ENCODE data around the gene P2RX1. TPM values are rescaled to one million over a fixed set of nuclear protein-coding genes. Genes with fewer than 3 reads are reported as not detected.

P2RX1 gene
- total RNA-seq, 1 donor from 2014 or later: 0.16 TPM

DNA sequence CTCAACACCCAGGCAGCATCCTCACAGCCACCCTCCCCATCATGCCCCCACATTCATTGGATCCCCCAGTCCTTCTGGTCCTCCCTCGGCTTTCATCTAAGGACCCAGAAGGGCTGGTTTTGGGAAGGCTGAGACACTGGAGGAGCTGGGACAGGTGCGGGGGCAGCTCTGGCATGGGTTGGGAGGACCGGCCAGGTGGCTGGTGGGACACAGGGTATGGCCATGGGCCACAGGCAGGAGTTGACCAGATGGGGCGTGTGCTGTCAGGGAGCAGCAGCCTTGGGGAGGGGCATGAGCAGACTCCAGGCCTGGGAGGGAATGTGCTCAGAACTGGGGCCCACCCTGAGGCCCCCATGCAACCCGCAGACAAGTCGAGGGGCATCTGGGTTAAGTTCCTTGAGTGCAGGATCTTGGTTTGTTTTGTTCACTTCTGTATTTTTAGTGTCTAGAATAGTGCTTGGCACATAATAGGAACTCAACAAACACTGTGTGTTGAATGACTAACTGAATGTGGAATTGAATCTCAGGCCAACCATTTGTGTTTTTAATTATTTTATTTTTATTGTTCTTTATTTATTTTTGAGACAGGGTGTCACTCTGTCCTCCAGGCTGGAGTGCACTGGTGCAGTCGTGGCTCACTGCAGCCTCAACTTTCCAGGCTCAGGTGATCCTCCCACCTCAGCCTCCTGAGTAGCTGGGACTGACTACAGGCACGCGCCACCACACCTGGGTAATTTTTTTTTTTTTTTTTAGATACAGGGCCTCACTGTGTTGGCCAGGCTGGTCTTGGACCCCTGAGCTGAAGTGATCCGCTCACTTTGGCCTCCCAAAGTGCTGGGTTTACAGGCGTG is 5.6 kb downstream of the P2RX1 start:
- Mint-ChIP-seq H3K4me3 (no peak overlapping the region), H3K27ac (no peak overlapping the region), H3K9me3 (no peaks in the 10 kb centered on the region), H3K4me1 (peaks cover 5% of the 10 kb centered on the region), H3K27me3 (ENCODE audit: low read depth) (no peaks in the 10 kb centered on the region), H3K36me3 (no peaks in the 10 kb centered on the region)
- DNase-seq (ENCODE audit: low spot score in 2 of 2, unreplicated experiment in 2 of 2): no peak
- TF ChIP-seq, protein P1, sequence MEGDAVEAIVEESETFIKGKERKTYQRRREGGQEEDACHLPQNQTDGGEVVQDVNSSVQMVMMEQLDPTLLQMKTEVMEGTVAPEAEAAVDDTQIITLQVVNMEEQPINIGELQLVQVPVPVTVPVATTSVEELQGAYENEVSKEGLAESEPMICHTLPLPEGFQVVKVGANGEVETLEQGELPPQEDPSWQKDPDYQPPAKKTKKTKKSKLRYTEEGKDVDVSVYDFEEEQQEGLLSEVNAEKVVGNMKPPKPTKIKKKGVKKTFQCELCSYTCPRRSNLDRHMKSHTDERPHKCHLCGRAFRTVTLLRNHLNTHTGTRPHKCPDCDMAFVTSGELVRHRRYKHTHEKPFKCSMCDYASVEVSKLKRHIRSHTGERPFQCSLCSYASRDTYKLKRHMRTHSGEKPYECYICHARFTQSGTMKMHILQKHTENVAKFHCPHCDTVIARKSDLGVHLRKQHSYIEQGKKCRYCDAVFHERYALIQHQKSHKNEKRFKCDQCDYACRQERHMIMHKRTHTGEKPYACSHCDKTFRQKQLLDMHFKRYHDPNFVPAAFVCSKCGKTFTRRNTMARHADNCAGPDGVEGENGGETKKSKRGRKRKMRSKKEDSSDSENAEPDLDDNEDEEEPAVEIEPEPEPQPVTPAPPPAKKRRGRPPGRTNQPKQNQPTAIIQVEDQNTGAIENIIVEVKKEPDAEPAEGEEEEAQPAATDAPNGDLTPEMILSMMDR (IDR thresholded peaks at IDR 0.05; ENCODE audit: unreplicated experiment): no peak

DNA sequence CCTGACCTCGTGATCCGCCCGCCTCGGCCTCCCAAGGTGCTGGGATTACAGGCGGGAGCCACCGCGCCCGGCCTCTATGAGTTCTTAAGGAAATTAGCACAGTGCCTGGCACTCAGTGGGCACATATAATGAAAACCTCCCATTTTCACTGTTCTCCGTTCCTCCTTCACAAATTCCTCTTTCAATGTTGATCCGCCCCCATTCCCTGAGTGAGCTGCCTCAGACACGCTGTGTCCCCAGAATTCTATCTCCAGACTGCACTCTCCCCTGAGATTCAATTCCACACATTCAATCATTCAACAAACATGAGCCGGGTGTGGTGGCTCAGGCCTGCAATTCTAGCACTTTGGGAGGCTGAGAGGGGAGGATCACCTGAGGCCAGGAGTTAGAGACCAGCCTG is 7.0 kb downstream of the P2RX1 start:
- no peak overlapping the region for H3K4me3 Mint-ChIP-seq
- no peaks in the 10 kb centered on the region for H3K27me3 Mint-ChIP-seq (ENCODE audit: low read depth)
- H3K27ac Mint-ChIP-seq: no peak overlapping the region
- no peaks in the 10 kb centered on the region for H3K9me3 Mint-ChIP-seq
- TF ChIP-seq, protein P1 (IDR thresholded peaks at IDR 0.05; ENCODE audit: unreplicated experiment): no peak
- peaks cover 5% of the 10 kb centered on the region for H3K4me1 Mint-ChIP-seq
- no peak for DNase-seq (ENCODE audit: low spot score in 2 of 2, unreplicated experiment in 2 of 2)
- no peaks in the 10 kb centered on the region for H3K36me3 Mint-ChIP-seq

DNA sequence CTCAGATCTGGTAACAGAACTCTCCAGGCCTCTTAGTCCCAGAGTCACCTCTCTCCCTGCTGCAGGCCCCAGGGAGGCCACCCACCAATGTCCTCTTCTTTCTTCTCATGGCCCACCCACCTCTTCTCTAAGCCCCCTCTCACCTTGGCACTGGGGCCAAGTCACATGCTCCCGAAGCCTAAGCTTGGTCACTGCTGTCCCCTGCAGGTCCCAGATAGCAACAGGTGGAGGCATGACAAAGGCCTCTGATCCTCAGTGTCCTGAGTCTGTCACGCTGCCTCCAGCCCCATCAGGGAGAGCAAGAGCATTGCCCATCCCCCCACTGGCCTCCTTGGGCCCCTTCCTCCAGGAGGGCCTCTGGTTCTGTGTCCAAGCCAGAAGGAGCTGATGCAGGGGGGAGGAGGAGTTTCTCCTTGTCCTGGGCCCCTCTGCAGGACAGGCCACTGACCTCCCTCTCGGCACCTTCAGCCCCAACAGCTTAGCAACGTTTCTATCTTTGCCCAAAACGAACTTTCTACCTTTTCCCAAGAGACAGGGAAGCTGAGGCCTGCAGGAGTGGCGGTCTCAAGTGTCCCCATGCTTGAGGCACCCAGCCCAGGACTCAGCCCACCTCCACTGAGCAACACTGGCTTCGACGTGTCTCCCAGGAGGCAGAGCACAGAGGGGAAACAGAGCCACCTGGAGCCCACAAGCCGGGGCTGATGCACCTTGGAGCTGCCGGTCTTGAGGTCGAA is 8.6 kb downstream of the P2RX1 start:
- TF ChIP-seq, protein P1 (IDR thresholded peaks at IDR 0.05; ENCODE audit: unreplicated experiment): no peak
- Mint-ChIP-seq H3K27ac (no peak overlapping the region), H3K36me3 (no peaks in the 10 kb centered on the region), H3K4me3 (no peak overlapping the region), H3K9me3 (no peaks in the 10 kb centered on the region), H3K27me3 (ENCODE audit: low read depth) (no peaks in the 10 kb centered on the region), H3K4me1 (no peaks in the 10 kb centered on the region)
- DNase-seq (ENCODE audit: low spot score in 2 of 2, unreplicated experiment in 2 of 2): no peak

DNA sequence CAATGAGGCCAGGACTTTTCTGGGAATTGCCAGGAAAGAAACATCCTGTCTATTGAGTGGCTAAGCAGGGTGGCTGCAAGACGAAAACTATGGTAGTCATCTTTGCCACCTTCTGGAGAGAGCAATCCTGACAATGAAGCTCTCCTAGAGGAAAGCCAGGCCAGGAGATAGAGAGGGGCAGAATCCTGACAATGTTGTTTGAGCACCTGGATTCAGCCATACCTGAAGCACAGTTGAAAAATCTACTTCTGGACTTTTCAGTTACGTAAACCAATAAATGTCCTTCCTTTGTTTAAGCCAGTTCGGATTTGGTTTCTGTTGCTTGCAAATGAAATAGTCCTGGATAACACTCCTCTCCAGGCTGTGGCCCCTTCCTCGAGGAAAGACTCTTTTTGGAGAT is 9.4 kb downstream of the P2RX1 start:
- H3K27me3 Mint-ChIP-seq (ENCODE audit: low read depth): no peaks in the 10 kb centered on the region
- no peak overlapping the region for H3K27ac Mint-ChIP-seq
- H3K4me1 Mint-ChIP-seq: no peaks in the 10 kb centered on the region
- H3K36me3 Mint-ChIP-seq: no peaks in the 10 kb centered on the region
- no peak for DNase-seq (ENCODE audit: low spot score in 2 of 2, unreplicated experiment in 2 of 2)
- no peak overlapping the region for H3K4me3 Mint-ChIP-seq
- TF ChIP-seq, protein P1 (IDR thresholded peaks at IDR 0.05; ENCODE audit: unreplicated experiment): no peak
- H3K9me3 Mint-ChIP-seq: no peaks in the 10 kb centered on the region

DNA sequence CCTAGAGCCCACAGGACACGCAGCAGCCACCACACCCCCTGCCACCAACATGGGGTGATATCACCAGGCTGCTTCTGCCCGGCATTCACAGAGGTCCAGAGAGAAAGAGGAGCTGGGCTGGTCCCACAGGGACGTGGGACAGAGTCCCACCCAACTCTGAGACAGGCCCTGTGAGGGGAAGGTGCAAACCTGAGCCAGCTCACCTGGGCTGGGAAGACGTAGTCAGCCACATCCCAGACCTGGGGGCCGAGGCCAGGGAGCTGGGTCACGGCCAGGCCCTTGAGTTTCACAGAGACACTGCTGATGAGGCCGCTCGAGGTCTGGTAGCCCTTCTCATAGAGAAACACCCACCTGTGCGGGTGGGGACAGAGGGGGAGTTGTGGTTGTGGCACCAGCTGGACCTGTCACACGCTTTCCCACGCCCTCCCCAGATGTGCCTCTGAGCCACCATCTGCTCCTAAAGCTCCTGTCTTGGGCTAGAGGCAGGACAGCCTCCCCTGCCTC is 11.2 kb downstream of the P2RX1 start:
- TF ChIP-seq, protein P1 (IDR thresholded peaks at IDR 0.05; ENCODE audit: unreplicated experiment): no peak
- no peak overlapping the region for H3K27ac Mint-ChIP-seq
- peaks cover 3% of the 10 kb centered on the region for H3K4me1 Mint-ChIP-seq
- H3K4me3 Mint-ChIP-seq: no peak overlapping the region
- H3K36me3 Mint-ChIP-seq: no peaks in the 10 kb centered on the region
- no peaks in the 10 kb centered on the region for H3K9me3 Mint-ChIP-seq
- H3K27me3 Mint-ChIP-seq (ENCODE audit: low read depth): no peaks in the 10 kb centered on the region
- DNase-seq (ENCODE audit: low spot score in 2 of 2, unreplicated experiment in 2 of 2): no peak

All from mesothelial cell of epicardium (in vitro differentiated cells).